Esophagus squamous epithelium (tissue), 5 donors: ENCODE results near the gene TEKT2. TPM values are rescaled to one million over a fixed set of nuclear protein-coding genes. Genes with fewer than 3 reads are reported as not detected.

Experiments used
- DNase-seq: peaks from one replicate; lab custom pipeline; 2025; lab: John Stamatoyannopoulos, UW
- H3K27ac ChIP-seq, 4 donors: fragments of 200-600 bp; sonication (generic); one replicate each; pipeline ENCODE4 v1.5.1; 2016 to 2019; ENCODE audit warnings: mild to moderate bottlenecking in 1 of 4
- H3K27me3 ChIP-seq, 4 donors: fragments of 200-600 bp; sonication (generic); 1 replicate in 3 of 4; 2 replicates in 1 of 4; pipeline versions ENCODE4 v1.5.1 to v1.6.0; 2017 to 2021; ENCODE audit warnings: antibody characterized with exemption in 1 of 4
- H3K36me3 ChIP-seq, 3 donors: fragments of 200-600 bp; sonication (generic); one replicate each; pipeline ENCODE4 v1.5.1; 2016 to 2019
- H3K4me1 ChIP-seq, 3 donors: fragments of 200-600 bp; sonication (generic); one replicate each; pipeline ENCODE4 v1.5.1; 2017 to 2019
- H3K4me3 ChIP-seq, 4 donors: fragments of 200-600 bp; sonication (generic); 1 replicate in 3 of 4; 2 replicates in 1 of 4; pipeline ENCODE4 v1.5.1; 2016 to 2019; ENCODE audit warnings: mild to moderate bottlenecking in 2 of 4, moderate library complexity in 1 of 4
- H3K9me3 ChIP-seq, 3 donors: fragments of 200-600 bp; sonication (generic); one replicate each; pipeline ENCODE4 v1.5.1; 2016 to 2019
- POLR2A ChIP-seq, 4 donors: fragments of 450-650 bp; IDR thresholded peaks; one replicate each; pipeline ENCODE4 v1.6.1; 2017; ENCODE audit warnings: antibody characterized with exemption in 4 of 4, mild to moderate bottlenecking in 4 of 4, moderate library complexity in 3 of 4
- WGBS, 2 donors: methylation state at CpG; one replicate each; pipeline ENCODE4 v1.1.5; 2018; 5-methylcytosine and 5-hydroxymethylcytosine counted together
- intact Hi-C: fragments of 100-400 bp; cut with DNase I; formaldehyde crosslinking; loops from one replicate; pipeline ENCODE4 v1.15.0; 2022
- total RNA-seq, 4 donors: library from RNA; depleted of rRNA; stranded (reverse); fragments of >200 nt; gene quantifications; one replicate each; pipeline ENCODE4 v1.1.0, GENCODE V29; 2016
- TF ChIP-seq, protein P1 (sequence below), 6 experiments: fragments of 450-650 bp in 4 of 6; fragments of 200-600 bp in 2 of 6; sonication (generic) in 2 of 6; IDR thresholded peaks; one replicate each; pipeline ENCODE4 v1.5.1; 2016 to 2019; ENCODE audit warnings: antibody characterized with exemption in 6 of 6, mild to moderate bottlenecking in 4 of 6, moderate library complexity in 4 of 6
- donor health status: DM: yes; HTN: yes; CAD: no.

Gene TEKT2
- total RNA-seq, 4 donors from 2014 or later, result not detected

- intact Hi-C loops, result loop anchor here (10.0 kb wide), 1 partner anchor 332 kb away; no protein-coding TSS in a partner anchor
- H3K4me3 ChIP-seq, result no peak overlapping the region
- no peak for DNase-seq
- no peak overlapping the region for H3K27ac ChIP-seq
- H3K36me3 ChIP-seq, result peaks cover 21 to 66% (median 30%) of the 10 kb centered on the region in 3 donors
- TF ChIP-seq POLR2A (IDR thresholded peaks at IDR 0.05), result no peak
- TF ChIP-seq, protein P1, sequence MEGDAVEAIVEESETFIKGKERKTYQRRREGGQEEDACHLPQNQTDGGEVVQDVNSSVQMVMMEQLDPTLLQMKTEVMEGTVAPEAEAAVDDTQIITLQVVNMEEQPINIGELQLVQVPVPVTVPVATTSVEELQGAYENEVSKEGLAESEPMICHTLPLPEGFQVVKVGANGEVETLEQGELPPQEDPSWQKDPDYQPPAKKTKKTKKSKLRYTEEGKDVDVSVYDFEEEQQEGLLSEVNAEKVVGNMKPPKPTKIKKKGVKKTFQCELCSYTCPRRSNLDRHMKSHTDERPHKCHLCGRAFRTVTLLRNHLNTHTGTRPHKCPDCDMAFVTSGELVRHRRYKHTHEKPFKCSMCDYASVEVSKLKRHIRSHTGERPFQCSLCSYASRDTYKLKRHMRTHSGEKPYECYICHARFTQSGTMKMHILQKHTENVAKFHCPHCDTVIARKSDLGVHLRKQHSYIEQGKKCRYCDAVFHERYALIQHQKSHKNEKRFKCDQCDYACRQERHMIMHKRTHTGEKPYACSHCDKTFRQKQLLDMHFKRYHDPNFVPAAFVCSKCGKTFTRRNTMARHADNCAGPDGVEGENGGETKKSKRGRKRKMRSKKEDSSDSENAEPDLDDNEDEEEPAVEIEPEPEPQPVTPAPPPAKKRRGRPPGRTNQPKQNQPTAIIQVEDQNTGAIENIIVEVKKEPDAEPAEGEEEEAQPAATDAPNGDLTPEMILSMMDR (IDR thresholded peaks at IDR 0.05), result no peak
- no peaks in the 10 kb centered on the region for H3K27me3 ChIP-seq
- WGBS, 2 donors, result 96 to 97% methylated on average over 4 to 8 of the region's 9 CpGs
- H3K4me1 ChIP-seq, result peaks cover 15 to 61% (median 20%) of the 10 kb centered on the region in 3 donors
- no peaks in the 10 kb centered on the region for H3K9me3 ChIP-seq
These were observed 8.9 kb downstream of the TEKT2 start for GRCh38 chr1:36092798-36093185.

DNA sequence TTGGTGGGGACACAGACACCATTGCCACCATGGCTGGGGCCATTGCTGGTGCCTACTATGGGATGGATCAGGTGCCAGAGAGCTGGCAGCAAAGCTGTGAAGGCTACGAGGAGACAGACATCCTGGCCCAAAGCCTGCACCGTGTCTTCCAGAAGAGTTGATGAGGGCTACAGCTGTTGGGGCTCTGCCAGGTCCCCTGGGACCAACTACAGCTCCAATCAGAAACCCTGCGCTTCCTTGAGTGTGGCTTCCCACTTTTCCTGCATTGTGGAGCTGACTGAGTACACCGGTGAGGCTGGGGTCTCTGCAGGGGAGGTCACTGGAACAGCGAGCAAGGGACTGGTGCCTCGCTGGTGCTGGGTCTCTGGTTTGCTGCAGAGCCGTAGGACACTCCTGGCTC is 9.3 kb downstream of the TEKT2 start:
- Histone ChIP-seq H3K27ac (no peak overlapping the region), H3K4me1 (peaks cover 11 to 58% (median 18%) of the 10 kb centered on the region in 3 donors), H3K9me3 (no peaks in the 10 kb centered on the region), H3K36me3 (peaks cover 21 to 66% (median 30%) of the 10 kb centered on the region in 3 donors), H3K27me3 (no peaks in the 10 kb centered on the region), H3K4me3 (no peak overlapping the region)
- 95% methylated on average over 4 of the region's 7 CpGs; no CpG with 5 or more reads in 1 of the 2 donors for WGBS, 2 donors
- no peak for DNase-seq
- TF ChIP-seq POLR2A (IDR thresholded peaks at IDR 0.05), result no peak
- TF ChIP-seq, protein P1 (IDR thresholded peaks at IDR 0.05), result no peak
- intact Hi-C loops, result loop anchor here (10.0 kb wide), 1 partner anchor 332 kb away; no protein-coding TSS in a partner anchor

DNA sequence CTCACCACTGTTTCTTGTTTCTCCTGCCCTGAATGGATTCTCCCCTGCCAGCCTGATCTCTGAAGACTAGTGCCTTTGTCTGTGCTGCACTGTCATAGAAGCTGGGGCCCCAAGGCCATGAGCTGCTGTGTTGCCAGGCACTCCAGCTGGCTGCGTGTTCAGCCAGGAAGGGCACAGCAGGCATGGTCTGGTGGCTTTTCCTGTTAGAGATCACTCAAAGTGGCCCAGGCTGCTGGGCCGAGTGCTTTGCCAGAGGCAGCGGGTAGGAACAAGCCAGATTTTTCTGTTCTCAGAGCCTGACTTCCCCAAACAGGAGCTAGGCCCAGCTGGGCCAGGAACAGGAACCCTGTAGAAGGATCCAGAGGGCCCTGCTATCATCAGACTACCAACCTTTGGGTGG is 10.0 kb downstream of the TEKT2 start:
- 62% methylated on average over 3 of the region's 3 CpGs; no CpG with 5 or more reads in 1 of the 2 donors for WGBS, 2 donors
- intact Hi-C loops, result loop anchor here (10.0 kb wide), 1 partner anchor 331 kb away; no protein-coding TSS in a partner anchor

DNA sequence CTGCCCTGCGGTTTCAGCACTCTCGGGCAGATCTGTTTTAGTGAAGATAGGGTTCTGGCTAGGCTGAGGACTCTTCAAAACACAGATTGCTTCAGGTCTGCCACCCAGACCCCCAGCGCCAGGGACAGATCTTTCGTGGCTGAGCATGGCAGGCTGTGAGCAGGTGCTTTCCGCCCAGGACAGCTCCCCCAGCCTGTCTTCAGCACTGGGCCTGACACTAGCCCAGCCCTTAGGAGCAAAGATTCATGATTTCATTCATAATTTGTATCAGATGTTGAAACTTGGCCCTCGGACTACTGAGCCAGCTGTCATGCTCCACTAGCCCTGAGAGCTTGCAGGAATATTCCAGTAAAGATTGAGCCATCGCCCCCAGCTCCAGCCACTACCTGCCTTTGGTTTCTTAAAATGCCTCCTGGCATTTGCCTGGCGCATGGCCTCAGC is 10.7 kb downstream of the TEKT2 start:
- Histone ChIP-seq H3K27me3 (no peaks in the 10 kb centered on the region), H3K4me1 (peaks cover 5 to 54% (median 13%) of the 10 kb centered on the region in 3 donors), H3K4me3 (no peak overlapping the region), H3K27ac (no peak overlapping the region), H3K9me3 (no peaks in the 10 kb centered on the region), H3K36me3 (peaks cover 21 to 66% (median 30%) of the 10 kb centered on the region in 3 donors)
- intact Hi-C loops, result loop anchor here (5.0 to 10.0 kb wide), 2 partner anchors 38 to 330 kb away; no protein-coding TSS in a partner anchor
- no peak for TF ChIP-seq POLR2A (IDR thresholded peaks at IDR 0.05)
- TF ChIP-seq, protein P1 (IDR thresholded peaks at IDR 0.05), result no peak
- 68 to 76% methylated on average over 7 to 8 of the region's 8 CpGs for WGBS, 2 donors
- DNase-seq, result no peak

More for the DNA sequence above, 10.0 kb downstream of the TEKT2 start:
- H3K36me3 ChIP-seq, result peaks cover 21 to 66% (median 30%) of the 10 kb centered on the region in 3 donors
- DNase-seq, result no peak
- H3K27me3 ChIP-seq, result no peaks in the 10 kb centered on the region
- no peak overlapping the region for H3K4me3 ChIP-seq
- peaks cover 7 to 54% (median 16%) of the 10 kb centered on the region in 3 donors for H3K4me1 ChIP-seq
- H3K27ac ChIP-seq, result no peak overlapping the region
- TF ChIP-seq, protein P1 (IDR thresholded peaks at IDR 0.05), result no peak
- no peaks in the 10 kb centered on the region for H3K9me3 ChIP-seq

DNA sequence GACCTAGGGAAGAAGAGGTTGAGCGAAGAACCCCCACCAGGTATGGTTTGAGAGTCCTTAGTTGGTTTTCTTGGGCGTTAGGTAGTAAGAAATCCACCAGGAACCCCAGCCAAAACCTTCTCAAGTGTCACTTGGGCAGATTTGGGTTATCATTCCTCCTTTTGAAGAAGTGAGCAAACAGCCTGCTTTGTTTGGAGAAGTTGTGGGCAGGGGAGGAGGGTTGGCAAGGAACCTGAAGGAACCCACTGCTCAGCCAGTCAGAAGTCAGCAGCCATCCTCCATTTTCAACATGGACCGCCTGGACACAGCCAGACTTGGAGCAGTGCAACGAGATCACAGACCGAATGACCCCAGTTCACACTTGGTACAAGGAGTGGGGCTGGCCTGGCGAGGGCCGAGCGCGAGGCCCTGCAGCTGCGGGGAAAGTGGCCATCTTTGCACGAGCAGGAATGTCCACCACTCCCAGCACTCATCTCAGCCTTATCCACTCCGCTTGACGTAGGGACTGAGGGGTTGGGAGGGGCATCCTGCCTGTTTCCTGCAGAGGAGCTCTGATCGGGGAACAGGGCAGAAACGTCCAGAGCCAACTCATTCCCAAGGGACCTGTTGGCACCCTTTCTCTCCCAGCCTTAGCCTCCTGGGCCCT is 12.0 kb downstream of the TEKT2 start:
- intact Hi-C loops, result loop anchor here (5.0 to 10.0 kb wide), 2 partner anchors 36 to 329 kb away; no protein-coding TSS in a partner anchor
- H3K27me3 ChIP-seq, result no peaks in the 10 kb centered on the region
- 33 to 49% methylated on average over 4 to 6 of the region's 15 CpGs for WGBS, 2 donors
- H3K4me1 ChIP-seq, result peaks cover 6 to 51% (median 11%) of the 10 kb centered on the region in 3 donors
- TF ChIP-seq POLR2A (IDR thresholded peaks at IDR 0.05), result no peak
- TF ChIP-seq, protein P1 (IDR thresholded peaks at IDR 0.05), result no peak
- no peaks in the 10 kb centered on the region for H3K9me3 ChIP-seq
- peaks cover 21 to 62% (median 30%) of the 10 kb centered on the region in 3 donors for H3K36me3 ChIP-seq
- no peak overlapping the region for H3K4me3 ChIP-seq
- DNase-seq, result no peak
- no peak overlapping the region for H3K27ac ChIP-seq
